Pons (tissue), 1 donor: ENCODE measurements around the gene TPRG1.

ENCODE experiments used
- DNase-seq: peaks from one replicate; pipeline ENCODE4 v3.0.0-alpha.2; 2016; ENCODE audit warnings: low spot score

TPRG1 gene

GRCh38 chr3:189229196-189229828 lies 57.5 kb downstream of the TPRG1 start:
- DNase-seq, result no peak

GRCh38 chr3:189232790-189233189 lies 61.0 kb downstream of the TPRG1 start:
- no peak for DNase-seq

DNA sequence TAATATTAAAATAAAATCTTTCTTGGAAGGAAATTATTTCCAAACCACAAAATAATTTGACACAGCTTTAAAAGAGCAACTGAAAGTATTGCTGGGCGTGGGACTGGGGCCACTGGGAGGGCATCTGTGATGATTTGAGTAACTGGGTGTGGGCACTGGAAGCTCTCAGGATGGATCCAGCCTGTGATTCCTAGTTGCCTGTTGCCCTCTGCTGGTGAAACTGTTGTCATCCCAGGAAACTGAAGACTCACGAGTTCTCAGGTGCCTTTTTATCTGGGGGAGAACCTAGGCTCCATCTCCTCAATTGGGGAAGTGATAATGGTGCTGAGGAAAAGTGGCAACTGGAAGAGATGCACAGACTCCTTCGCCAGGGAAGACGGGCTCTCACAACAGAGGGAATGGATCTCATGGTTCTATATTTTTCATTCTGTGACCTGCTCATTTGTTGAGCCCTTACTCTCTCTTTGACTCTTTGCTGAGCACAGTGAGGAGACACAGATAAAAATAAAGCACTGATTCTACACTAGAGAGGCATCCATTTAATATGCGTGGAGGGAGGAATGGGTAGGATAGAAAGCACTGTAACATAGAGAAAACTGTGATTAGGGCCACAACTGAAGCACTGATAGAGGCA lies 61.6 kb downstream of the TPRG1 start:
- DNase-seq, result peak; percentile 68

GRCh38 chr3:189235214-189235613 lies 63.4 kb downstream of the TPRG1 start:
- DNase-seq, result no peak

GRCh38 chr3:189236352-189236751 lies 64.6 kb downstream of the TPRG1 start:
- no peak for DNase-seq

DNA sequence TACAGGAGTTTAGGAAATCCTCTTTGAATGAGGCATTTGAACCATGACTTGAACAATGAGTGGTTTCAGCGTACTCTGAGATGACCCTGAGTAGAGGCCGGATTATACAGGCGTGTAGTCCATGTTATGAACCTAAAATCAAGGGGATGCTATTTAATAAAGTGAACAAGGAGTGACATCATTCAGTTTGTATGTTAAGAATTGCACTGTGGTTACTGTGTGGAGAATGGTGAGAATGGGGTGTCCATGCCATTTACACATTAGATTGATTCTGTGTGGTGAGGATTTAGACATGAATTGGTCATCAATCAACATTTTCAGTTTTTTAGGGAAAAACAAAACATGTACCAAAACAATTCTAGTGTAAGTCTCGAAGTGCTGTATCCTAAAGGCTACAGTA lies 65.8 kb downstream of the TPRG1 start:
- DNase-seq, result no peak

- DNase-seq, result no peak
Measured at GRCh38 chr3:189238071-189238470, 66.3 kb downstream of the TPRG1 start.

- no peak for DNase-seq
Measured at GRCh38 chr3:189239616-189240015, 67.8 kb downstream of the TPRG1 start.

DNA sequence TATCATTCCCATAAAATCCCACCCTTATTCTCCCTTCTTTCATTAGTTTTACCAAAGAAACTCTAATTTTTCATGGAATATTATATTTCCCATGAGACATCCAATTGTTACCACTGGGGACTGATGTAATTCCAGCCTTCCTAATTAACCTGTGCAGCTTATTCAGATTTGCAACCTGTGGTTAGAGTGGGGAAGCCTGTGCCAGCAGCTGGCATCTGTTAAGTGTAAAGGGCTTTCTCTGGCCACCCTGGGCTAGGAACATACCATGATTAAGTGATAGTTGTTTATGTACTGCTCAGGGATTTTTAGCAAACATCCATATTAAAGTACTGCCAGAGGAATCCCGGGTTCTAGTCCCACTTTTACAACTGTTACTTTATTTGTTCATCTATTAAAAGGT lies 78.2 kb downstream of the TPRG1 start:
- DNase-seq, result no peak

GRCh38 chr3:189258261-189258660 lies 86.5 kb downstream of the TPRG1 start:
- DNase-seq, result no peak

- no peak for DNase-seq
Measured at GRCh38 chr3:189260556-189261493, 89.1 kb downstream of the TPRG1 start.

DNA sequence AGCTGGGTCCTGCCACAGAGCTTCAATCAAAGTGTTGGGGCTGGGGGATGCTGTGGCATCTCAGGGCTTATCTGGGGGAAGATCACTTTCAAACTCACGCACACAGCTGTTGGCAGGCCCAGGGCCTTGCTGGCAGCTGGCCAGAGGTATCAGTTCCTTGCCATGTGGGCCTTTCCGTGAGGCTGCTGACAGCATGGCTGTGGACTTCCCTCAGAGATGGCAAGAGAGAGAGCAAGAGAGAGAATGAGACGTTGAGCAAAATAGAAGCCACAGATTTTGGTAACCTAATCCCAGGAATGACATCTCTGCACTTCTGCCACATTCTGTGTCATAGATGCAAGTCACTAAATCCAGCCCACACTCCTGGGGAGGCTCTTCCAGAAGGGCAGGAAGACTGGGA lies 91.0 kb downstream of the TPRG1 start:
- peak; percentile 23 for DNase-seq

- no peak for DNase-seq
Measured at GRCh38 chr3:189267981-189268613, 96.3 kb downstream of the TPRG1 start.

- no peak for DNase-seq
Measured at GRCh38 chr3:189269365-189269764, 97.6 kb downstream of the TPRG1 start.

GRCh38 chr3:189270248-189270832 lies 98.6 kb downstream of the TPRG1 start:
- DNase-seq, result peak; percentile 65

DNA sequence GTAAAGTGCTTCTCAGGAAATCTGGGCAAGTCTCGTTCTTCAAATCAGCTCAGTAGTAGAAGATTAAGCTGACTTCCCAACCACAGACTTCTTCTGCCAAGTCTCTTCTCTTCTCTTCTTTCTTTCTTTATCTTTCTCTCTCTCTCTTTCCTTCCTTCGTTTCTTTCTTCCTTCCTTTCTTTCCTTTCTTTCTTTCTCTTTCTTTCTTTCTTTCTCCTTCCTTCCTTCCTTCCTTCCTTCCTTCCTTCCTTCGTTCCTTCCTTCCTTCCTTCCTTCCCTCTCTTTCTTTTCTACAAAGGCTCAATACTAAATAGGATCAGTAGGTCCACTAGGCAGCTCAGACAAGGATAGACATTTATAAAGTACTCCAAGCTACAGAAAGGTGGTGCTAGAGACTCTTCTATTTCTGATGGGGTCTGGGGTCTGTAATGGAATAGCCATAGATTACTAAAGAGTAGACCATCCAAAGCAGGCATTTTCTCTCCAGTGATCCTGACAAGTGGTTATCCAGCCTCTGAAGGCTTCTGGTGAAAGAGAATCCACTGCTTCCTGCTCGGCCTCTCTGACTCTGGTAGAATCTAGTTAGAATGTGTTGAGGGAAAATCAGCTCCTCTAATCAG lies 100.8 kb downstream of the TPRG1 start:
- DNase-seq, result no peak

GRCh38 chr3:189273736-189274135 lies 102.0 kb downstream of the TPRG1 start:
- DNase-seq, result no peak

DNA sequence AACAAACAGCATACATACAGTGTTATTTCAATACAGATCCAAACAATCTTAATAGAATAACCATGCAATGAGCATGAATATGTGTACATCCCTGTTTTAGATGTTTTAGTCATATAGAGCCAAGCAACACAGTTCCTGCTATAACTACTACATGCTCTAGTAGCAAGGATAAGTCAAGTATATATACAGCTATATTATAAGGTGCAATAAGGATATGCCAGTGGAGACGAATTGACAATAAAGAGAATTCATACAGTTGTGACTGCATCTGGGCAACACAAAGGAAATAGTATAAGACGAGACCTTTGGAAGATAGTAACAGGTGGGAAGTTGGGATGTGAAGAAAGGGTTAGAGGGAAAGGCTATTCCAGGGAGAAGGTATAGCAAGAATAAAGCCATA lies 103.4 kb downstream of the TPRG1 start:
- no peak for DNase-seq

DNA sequence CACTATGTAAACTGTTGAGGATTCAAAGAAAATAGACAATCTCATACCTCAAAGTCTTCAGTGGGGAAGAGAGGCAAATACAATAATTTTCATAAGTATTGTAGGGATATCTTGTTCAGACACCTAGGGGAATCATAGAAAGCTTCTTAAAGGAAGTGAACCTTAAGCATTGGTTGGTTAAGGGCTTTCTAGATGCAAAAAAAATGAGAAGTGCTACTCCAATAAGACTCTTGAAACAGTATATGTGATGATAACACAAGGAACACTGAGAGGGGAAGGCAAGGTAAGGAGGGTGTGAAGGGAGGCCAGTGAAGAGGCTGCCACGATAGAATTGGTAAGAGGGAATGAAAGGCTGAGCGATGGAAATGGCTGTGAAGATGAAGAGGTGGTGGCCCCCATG lies 104.1 kb downstream of the TPRG1 start:
- no peak for DNase-seq

GRCh38 chr3:189276444-189277219 lies 104.9 kb downstream of the TPRG1 start:
- peak; percentile 63 for DNase-seq

DNA sequence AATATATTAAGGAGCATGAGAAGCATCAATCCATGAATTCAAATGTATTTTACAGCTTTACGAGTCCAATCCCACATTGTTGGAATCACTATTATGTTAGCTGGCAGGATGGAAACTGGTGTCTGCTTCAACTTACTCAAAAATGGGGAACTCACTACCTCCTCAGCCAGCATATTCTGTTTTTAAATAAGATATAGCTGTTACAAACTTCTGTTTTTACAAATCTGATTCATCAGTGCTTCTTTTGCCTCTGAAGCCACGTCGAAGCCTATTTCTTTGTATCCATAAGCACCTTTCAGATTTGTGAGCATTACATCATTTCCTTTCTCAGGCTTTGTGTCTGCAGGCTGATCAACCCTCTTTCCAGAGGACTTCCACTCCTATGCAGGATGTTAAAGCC lies 105.9 kb downstream of the TPRG1 start:
- peak; percentile 29 for DNase-seq
